Lower lobe of right lung (tissue), 2 donors: ENCODE measurements around the gene BMPR1A. TPM values are rescaled to one million over a fixed set of nuclear protein-coding genes. Genes with fewer than 3 reads are reported as not detected.
"Not testable (repeated sequence)": the region's sequence is repeated elsewhere in the genome, so short reads cannot be mapped to it uniquely, and the experiment has no call there.

Source experiments
- ATAC-seq, 2 donors: fragments of 200-7000 bp; cut with Tn5 transposase; one replicate each; pipeline ENCODE4 v1.9.1; 2020 to 2022; ENCODE audit warnings: mild to moderate bottlenecking in 2 of 2, moderate library complexity in 2 of 2
- DNase-seq: peaks from one replicate; pipeline ENCODE4 v3.0.0-alpha.2; 2020
- H3K27ac ChIP-seq: fragments of 200-600 bp; one replicate; pipeline ENCODE4 v1.8.0; 2022
- H3K27me3 ChIP-seq: fragments of 200-600 bp; one replicate; pipeline ENCODE4 v1.8.0; 2022; ENCODE audit warnings: low read depth
- H3K36me3 ChIP-seq: fragments of 200-600 bp; one replicate; pipeline ENCODE4 v1.8.0; 2022; ENCODE audit warnings: mild to moderate bottlenecking
- H3K4me1 ChIP-seq: fragments of 200-600 bp; one replicate; pipeline ENCODE4 v1.8.0; 2022
- H3K4me3 ChIP-seq: fragments of 200-600 bp; one replicate; pipeline ENCODE4 v1.8.0; 2022; ENCODE audit warnings: mild to moderate bottlenecking
- H3K9me3 ChIP-seq: fragments of 200-600 bp; one replicate; pipeline ENCODE4 v1.8.0; 2022
- CTCF ChIP-seq: fragments of 200-600 bp; IDR thresholded peaks from one replicate; pipeline ENCODE4 v1.8.0; 2022; ENCODE audit warnings: antibody characterized with exemption, mild to moderate bottlenecking
- intact Hi-C: fragments of 100-400 bp; cut with DNase I; formaldehyde crosslinking; loops from one replicate; pipeline ENCODE4 v1.11.0; 2022
- total RNA-seq: library from RNA; stranded (reverse); fragmentation: NEBNext Ultra II Directional; extraction: Animal tissue kit (Norgen Biotek cat#: 25700); gene quantifications from one replicate; pipeline ENCODE4 v1.2.1, GENCODE V29; 2021
- donor health status: DM: no; HTN: yes; CAD: no; lungs with severe emphysema.

The BMPR1A gene
- total RNA-seq, 1 donor from 2014 or later = 37.0 TPM

- Histone ChIP-seq H3K36me3 (peaks cover 34% of the 10 kb centered on the region), H3K4me3 (no peak overlapping the region), H3K27me3 (no peaks in the 10 kb centered on the region), H3K9me3 (no peaks in the 10 kb centered on the region), H3K4me1 (no peaks in the 10 kb centered on the region), H3K27ac (no peak overlapping the region)
- intact Hi-C loops = no loop called here
- TF ChIP-seq CTCF = no peak
- no peak for ATAC-seq
- no peak for DNase-seq
Observed at GRCh38 chr10:86937502-86938154, 181.2 kb downstream of the BMPR1A start.

GRCh38 chr10:86938260-86938659, 181.8 kb downstream of the BMPR1A start:
- intact Hi-C loops = no loop called here

GRCh38 chr10:86940076-86940475, 183.7 kb downstream of the BMPR1A start:
- peaks cover 34% of the 10 kb centered on the region for H3K36me3 ChIP-seq
- intact Hi-C loops, H3K4me3 ChIP-seq, H3K9me3 ChIP-seq, H3K27me3 ChIP-seq, H3K27ac ChIP-seq, ATAC-seq, H3K4me1 ChIP-seq, DNase-seq: not testable (repeated sequence)

More at GRCh38 chr10:86938260-86938659, 181.8 kb downstream of the BMPR1A start:
- Histone ChIP-seq H3K36me3 (peaks cover 34% of the 10 kb centered on the region), H3K4me3 (no peak overlapping the region), H3K9me3 (no peaks in the 10 kb centered on the region), H3K27me3 (no peaks in the 10 kb centered on the region), H3K27ac (no peak overlapping the region), H3K4me1 (no peaks in the 10 kb centered on the region)
- DNase-seq (no peak), ATAC-seq (no peak)
- TF ChIP-seq CTCF = no peak

- ATAC-seq (no peak), DNase-seq (no peak)
- Histone ChIP-seq H3K27me3 (no peaks in the 10 kb centered on the region), H3K4me1 (peaks cover 1% of the 10 kb centered on the region), H3K27ac (no peak overlapping the region), H3K4me3 (no peak overlapping the region), H3K36me3 (peaks cover 34% of the 10 kb centered on the region), H3K9me3 (no peaks in the 10 kb centered on the region)
- intact Hi-C loops = no loop called here
- TF ChIP-seq CTCF = no peak
Observed at GRCh38 chr10:86940677-86941076, 184.3 kb downstream of the BMPR1A start.

GRCh38 chr10:86941426-86941825, 185.0 kb downstream of the BMPR1A start:
- peaks cover 30% of the 10 kb centered on the region for H3K36me3 ChIP-seq
- DNase-seq (no peak), ATAC-seq (no peak)
- TF ChIP-seq CTCF = no peak
- H3K4me3 ChIP-seq = no peak overlapping the region
- intact Hi-C loops = no loop called here
- H3K9me3 ChIP-seq = no peaks in the 10 kb centered on the region
- H3K27me3 ChIP-seq = no peaks in the 10 kb centered on the region
- no peak overlapping the region for H3K27ac ChIP-seq
- H3K4me1 ChIP-seq = peaks cover 9% of the 10 kb centered on the region

- peaks cover 11% of the 10 kb centered on the region for H3K4me1 ChIP-seq
- no peak overlapping the region for H3K27ac ChIP-seq
- DNase-seq = no peak
- TF ChIP-seq CTCF = no peak
- no peaks in the 10 kb centered on the region for H3K27me3 ChIP-seq
- H3K36me3 ChIP-seq = peaks cover 25% of the 10 kb centered on the region
- no peaks in the 10 kb centered on the region for H3K9me3 ChIP-seq
- intact Hi-C loops = no loop called here
- no peak for ATAC-seq
- no peak overlapping the region for H3K4me3 ChIP-seq
Observed at GRCh38 chr10:86941991-86942421, 185.6 kb downstream of the BMPR1A start.
